Stimulated activated CD4-positive, alpha-beta T cell treated with anti-CD3 and anti-CD28 coated beads, Interleukin-2, amount 100 ng/mL, for 4 hours (primary cell): ENCODE measurements around the gene TRDN.

Experiments
- DNase-seq: peaks from one replicate; pipeline ENCODE4 v3.0.0-alpha.2; 2020; ENCODE audit warnings: low read depth

The TRDN gene, protein sequence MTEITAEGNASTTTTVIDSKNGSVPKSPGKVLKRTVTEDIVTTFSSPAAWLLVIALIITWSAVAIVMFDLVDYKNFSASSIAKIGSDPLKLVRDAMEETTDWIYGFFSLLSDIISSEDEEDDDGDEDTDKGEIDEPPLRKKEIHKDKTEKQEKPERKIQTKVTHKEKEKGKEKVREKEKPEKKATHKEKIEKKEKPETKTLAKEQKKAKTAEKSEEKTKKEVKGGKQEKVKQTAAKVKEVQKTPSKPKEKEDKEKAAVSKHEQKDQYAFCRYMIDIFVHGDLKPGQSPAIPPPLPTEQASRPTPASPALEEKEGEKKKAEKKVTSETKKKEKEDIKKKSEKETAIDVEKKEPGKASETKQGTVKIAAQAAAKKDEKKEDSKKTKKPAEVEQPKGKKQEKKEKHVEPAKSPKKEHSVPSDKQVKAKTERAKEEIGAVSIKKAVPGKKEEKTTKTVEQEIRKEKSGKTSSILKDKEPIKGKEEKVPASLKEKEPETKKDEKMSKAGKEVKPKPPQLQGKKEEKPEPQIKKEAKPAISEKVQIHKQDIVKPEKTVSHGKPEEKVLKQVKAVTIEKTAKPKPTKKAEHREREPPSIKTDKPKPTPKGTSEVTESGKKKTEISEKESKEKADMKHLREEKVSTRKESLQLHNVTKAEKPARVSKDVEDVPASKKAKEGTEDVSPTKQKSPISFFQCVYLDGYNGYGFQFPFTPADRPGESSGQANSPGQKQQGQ

DNA sequence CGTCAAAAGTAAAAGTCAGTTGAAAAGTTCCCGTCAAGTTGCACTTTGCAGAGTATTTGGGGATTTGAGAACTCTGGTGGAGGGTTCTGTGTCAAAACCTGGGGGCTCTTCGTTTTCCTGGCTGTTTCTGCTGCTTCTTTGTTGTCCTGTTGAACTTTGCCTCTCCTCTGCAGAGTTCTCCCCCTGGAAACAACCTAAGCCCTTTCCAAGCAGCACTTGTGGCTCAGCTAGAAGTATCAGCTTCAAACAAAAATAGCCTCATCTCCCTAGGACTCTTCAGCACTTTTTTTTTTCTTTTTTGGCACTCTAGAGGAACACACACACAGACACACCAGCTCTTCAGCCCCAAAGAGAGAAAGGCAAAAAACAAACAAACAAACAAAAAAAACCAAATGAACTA is at the start of gene TRDN:
Gene TRDN (minus strand): TSS at position 169 of the 400 bp plus-strand sequence. CDS start 175 bp downstream, outside the sequence.
- DNase-seq: no peak

DNA sequence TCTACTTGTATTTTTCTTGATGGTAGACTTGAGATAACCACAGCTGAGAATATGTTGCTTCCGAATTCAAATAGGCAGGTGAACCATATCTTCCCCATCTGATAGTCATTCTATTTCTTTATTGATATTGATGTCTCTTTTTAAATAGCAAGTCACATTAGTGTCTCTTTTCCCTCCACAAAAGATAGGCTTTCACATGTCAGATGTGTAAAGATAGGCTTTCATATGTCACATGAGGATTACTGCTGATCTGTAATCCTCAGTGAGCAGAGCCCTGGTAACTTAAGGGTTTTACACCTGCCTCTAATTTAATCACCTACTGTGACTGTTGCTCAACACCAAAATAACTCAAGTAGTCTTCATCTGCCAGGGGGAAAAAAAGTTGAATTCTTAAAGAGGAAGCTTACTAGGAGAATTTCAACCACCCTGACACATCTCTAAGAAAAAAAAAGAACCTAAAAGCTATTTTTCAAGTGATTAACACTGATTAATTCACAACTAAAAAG is 45.3 kb upstream of the TRDN start:
- no peak for DNase-seq

DNA sequence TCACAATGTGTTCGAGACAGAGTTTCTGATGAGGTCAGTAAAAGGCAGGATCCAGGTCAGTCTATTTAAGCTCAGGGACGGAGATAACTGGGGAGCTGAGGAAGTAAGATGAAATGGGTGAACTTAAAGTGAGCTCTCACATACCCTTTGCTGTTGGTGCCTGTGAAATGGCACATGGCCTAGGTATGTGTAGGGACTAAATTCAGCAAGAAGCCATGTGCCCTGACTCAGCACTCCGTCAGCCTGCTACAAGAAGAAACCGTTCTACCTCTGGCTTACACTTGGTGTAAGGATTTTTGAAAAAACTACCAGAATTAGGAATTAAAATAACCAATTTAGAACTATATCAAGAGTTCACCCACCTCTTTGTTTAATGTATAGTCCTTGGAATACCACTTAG is 41.1 kb upstream of the TRDN start:
- no peak for DNase-seq

DNA sequence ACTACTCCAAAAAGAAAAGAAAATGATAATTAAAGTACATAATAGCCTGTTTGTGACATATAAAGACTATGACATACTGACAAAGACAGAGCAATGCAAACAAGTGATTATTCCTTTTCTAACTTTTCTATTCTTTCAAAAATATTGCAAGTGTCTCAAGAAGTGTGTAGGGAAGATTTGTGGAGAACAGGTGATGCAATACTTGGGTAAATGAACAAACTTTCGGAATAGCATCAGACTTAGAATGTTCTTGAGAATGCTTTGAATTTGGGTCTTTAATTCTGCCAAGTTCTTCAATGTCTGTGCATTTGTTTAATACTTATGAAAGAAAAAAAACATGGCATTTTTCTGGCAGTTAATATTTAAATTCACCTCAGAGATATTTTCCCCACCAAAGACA is 40.0 kb upstream of the TRDN start:
- DNase-seq: no peak

DNA sequence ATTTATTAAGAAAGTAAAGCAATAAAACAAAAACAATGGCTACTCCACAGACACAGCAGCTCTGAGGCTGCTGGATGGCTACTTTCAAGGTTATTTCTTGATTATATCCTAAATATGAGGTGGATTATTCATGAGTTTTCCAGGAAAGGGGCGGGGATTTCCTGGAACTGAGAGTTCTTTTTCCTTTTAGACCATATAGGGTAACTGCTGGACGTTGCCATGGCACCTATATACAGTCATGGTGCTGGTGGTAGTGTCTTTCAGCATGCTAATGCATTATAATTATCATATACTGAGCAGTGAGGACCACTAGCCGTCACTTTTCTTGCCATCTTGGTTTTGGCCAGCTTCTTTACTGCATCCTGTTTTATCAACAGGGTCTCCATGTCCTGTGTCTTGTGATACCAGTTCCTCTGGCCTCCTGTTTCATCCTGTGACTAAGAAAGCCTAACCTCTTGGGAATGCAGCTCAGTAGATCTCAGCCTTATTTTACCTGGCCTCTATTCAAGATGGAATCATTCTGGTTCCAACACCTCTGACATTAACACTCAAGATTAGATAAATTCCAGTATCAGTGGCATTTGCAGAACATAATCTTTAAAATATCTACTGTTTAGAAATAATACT is 32.3 kb upstream of the TRDN start:
- no peak for DNase-seq

DNA sequence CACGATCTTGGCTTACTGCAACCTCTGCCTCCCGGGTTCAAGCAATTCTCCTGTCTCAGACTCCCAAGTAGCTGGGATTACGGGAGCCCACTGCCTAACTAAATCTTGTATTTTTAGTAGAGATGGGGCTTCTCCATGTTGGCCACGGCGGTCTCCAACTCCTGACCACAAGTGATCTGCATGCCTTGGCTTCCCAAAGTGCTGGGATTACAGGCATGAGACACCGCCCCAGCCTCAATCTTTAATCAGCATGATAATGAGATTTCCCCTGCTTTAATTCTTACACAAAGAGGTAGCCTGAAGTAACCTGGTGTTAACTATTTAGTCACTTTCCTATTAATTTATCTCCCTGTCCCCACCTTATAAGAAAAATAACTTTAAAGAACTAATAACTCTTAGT is 31.3 kb upstream of the TRDN start:
- DNase-seq: no peak

DNA sequence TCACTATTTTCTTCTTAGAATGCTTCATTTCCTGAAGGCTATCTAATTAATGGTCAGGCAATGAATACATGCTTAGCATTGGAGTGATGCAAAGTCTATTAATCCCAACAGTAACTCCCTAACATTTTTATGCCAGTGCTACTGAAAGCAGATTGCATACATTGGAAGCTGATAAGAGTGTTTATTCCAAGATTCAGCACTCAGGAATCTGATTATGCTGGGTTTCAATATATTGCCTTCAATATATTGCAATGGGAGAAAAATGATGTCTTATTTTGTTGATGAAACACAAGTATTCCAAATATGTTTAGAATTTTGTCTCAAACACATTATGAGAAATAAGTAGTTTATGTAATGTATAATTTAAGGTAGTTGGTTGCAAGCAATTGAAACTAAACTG is 26.7 kb upstream of the TRDN start:
- no peak for DNase-seq

DNA sequence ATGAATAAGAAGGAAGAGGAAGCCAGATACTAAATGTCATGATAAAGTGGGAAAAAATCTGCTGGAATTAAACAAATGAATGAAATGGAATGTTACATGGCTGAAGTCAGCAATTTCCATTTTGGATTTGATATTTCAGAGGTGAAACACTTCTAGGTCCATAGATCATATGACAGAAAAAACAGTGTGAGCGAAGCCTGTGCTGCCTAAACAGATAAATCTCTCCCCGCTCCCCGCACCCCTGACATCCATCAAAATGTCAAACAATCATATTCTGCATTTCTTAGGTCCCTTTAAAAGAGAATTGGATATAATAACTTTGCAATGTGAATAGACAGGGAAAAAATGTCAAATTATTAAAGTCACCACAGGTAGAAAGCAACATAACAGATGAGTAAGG is 26.0 kb upstream of the TRDN start:
- no peak for DNase-seq

DNA sequence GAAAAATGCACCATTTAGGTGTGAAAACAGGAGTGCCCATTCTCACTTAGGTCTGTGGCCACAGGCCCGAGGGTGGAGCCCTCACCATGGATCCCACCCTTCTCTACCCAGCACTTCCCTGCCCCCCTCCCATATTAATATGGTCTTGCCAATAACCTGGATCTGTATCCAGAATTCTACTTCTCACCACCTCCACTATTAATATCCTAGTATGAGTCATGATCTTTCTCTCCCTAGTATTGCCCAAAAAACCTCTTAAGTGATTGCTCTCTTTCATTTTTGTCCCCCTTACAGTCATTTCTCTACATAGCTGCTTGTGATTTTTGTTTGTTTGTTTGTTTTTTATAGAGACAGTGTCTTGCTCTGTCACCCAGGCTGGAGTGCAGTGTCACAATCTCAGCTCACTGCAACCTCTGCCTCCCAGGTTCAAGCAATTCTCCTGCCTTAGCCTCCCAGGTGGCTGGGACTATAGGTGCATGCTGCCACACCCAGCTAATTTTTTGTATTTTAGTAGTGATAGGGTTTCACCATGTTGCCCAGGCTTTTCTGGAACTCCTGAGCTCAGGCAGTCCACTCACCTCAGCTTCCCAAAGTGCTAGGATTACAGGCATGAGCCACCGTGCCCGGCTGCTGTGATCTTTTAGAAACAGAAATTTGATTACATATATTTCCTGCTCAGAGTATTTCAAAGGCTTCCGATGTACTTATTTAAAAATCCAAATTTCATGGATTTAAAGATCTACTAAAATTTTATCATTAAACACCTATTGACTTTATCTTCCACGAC is 24.5 kb upstream of the TRDN start:
- no peak for DNase-seq

DNA sequence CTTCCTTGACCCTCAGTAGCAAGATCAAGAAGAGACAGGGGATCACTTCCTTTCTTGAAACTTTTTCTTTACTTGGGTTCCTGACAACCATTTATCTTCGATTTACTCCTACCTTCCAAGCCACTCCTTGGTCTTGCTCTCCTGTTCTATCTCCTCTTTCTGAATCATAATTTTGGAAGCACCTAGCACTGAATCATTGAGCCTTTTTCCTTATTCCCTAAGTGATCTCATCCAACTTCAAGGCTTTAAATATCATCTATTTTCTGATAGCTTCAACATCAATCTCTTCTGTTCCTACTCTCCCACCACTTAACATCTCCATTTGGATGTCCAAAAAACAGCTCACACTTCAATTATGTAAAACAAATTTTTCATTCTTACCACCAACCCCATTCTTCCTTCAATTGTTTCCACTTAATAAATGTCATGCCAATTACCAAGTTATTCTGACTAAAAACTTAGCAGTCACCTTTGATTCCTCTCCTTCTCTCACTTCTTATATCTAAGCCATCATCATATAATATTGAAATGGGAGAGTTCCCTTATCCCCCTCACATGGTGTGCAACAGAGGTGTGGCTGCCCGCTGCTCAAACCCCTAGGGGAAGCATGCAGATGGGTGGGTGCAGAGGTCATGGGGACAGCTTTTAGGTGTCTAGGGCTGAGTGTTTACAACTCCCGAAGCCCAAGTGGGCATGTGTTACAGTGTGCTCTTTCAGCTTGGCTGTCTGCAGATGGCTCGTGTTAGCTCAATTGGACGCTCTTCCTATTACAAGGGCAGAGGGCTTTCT is 23.4 kb upstream of the TRDN start:
- no peak for DNase-seq

DNA sequence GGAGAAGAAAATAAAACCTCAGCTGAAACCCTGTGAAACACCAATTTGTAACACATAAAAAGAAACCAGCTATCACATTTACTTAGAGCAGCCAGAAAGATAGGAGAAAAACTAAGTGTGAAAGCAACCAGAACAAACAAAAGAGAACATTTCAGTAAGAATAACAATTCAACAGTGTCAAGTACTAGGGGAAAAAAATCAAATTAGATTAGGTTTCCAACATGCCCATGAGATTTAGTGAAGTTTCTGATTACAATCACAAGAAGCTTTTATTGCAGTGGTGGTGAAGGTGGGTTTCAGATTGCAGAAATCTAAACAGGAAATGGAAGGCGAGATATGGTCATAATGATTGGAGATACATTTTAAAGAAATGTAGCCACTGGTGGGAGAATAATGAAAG is 22.1 kb upstream of the TRDN start:
- DNase-seq: no peak

DNA sequence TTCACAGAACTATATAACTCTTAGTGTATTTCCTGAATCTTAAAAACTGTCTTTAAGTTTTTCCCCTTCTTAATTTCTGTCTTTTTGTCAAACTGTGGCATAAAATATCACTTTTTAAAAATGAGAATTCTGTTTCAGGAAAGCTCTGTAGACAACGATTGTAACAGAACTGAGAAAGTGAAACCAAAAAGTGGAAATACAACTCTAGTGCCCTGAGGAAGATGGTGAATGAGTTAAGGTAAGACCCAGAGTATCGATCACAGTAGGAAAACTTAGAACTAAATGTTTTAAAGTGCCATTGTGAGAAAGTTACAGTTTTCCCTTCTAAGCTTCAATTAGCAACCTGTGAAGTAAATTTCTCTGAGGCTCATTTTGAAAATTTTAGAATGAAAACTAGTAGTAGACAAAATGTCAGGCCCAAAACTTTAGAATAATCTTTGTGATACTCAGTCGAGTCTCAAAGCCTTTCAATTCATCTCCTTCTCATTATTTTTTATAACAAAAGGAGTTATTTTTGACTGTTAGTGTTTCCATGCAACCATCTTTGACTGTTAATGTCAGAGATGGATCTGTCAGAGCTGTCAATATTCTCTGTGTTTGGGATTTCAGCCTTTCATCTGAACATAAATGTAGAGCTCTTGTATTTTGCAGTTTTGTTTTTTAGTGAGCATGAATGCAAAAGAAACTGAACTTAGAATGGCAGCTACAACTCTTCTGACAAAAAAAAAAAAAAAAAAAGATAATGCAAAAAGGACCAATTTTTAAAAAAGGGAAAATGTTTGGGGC is 19.0 kb upstream of the TRDN start:
- DNase-seq: no peak

DNA sequence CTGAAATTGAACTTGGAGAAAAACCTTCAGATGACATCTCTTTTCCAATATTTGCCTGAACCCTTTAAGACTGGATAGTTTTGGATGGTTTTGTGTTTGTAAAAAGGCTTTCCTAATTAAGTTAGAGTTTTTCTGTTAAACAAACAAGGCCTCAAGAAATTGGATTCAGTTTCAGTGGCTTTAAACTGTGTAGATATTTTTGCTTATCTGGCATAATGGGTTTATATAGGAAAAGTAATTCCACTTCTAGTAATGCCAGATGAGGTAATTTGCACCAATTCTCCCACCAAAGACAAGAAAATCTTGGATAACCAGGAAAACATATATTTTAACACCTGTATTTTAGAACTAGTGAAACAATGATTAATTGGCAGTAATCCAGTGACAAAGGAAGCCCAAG is 12.0 kb upstream of the TRDN start:
- DNase-seq: no peak

DNA sequence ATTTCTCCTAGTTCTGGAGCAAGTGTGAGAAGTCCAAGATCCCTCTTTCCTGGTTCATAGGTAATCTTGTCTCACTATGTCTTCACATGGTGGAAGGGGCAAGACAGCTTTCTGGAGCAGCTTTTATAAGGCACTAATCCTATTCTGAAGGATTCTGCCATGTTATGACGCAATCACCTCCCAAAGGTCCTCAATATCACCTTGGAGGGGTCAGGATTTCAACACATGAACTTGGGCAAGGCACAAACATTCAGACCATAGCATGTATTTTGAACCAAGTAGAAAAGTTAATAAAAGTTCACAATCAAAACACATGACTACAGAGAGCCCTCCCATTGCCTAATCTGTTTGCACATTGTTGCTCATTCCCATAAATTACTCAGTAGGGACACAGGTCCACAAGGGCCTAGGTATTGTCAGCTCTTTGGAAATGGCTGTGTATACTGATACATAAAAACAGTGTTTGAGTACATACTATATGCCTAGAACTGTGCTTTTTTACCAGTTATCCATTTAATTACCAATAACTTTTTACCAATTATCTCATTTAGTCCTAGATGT is 11.3 kb upstream of the TRDN start:
- no peak for DNase-seq

DNA sequence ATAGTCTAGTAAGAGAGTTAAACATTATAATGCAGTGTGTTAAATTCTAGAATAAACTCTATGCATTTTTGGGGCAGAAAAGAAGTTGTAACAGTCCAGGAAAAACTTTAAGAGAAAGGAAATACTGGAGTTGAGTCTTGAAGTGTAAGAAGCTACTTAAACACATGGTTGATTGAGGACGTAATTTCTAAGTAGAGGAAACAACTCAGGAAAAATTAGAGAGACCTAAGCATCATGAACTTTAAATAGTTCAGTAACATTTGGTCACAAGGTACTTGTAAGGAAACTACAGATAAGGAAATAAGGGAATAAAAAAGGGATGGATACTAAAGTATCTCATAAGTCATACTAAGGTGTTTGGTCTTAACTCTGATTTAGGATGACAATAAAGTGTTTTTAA is 4.7 kb upstream of the TRDN start:
- DNase-seq: no peak

DNA sequence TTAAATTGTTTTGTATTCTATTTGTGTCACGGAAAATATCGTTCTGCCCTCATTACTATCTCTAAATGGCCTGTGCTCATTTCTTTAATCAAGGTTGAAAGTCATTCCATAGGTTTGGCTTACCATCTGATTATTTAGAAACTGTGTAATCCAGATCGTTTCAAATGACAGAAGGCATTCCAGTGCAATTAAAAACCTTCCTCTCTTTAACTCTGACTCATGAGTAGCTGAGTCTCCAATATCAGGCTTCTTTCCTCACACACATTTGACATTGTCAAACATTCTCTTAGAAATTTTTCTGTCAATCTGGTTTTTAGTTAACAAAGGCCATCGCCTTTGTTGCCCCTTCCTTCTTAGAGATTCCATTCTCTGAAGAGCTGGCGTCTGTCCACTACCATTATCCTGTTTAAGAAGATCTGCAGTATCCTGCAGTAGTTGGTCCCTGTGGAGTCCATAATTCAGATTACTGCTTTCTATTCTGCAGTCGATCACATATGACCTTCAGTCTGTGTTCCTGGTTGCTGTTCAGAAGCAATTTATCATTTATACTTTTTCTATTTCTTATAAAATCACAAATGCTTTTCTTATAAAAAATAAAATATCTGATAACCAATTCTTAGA is 3.9 kb upstream of the TRDN start:
- no peak for DNase-seq

DNA sequence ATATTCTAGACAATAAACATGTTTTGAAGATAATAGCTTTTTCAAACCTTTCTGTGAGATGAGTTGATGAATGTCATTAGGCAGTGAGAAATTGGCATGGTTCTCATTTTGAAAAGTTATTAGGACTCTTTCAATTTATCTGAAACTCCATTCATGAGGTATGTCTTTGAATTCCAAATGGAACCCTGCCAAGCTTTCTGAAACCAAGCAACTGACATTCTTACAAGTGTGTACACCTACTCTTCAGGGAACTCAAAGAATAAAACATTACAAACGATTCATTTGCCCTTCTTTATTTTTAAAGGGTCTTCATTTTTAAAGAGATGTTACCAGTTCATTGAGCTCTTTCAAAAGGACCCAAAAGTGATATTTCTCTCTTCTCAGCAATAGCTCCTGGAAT is 2.1 kb upstream of the TRDN start:
- no peak for DNase-seq

DNA sequence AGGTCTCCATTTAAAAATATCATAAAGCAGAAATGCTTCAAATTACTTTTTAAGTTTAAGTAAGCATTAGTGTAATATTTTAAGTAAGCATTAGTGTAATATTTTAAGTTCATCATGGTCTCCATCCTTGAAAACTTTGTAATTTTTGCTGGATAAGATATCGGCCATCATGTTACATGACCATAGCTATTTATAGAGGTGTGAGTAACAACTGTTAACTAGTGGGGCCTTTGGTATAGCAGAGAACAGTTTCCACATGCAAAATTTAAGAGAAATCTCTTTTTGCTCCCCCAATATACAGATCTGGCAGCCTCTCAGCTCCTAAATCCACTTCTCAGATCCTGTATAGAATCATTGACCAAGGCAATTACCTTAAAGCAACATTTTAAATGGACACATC is 468 bp downstream of the TRDN start:
- DNase-seq: no peak

DNA sequence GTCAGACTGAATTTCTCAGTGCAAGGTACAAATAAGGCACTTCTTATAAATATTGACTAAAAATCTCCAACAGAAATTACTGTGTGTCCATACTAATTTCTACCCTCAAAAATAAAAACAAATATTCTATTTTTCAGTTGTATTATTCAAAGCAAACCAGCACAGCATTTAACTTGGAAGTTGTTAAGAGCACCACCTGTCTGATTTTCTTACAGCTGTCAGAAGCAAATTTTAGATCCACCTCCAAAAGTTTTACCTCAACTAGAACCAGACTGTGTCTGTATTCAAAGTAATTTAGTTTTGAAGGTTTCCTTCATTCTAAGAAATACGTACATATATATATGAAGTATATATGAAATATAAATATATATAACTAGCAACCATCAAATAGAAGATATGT is 1.2 kb downstream of the TRDN start:
- DNase-seq: no peak

DNA sequence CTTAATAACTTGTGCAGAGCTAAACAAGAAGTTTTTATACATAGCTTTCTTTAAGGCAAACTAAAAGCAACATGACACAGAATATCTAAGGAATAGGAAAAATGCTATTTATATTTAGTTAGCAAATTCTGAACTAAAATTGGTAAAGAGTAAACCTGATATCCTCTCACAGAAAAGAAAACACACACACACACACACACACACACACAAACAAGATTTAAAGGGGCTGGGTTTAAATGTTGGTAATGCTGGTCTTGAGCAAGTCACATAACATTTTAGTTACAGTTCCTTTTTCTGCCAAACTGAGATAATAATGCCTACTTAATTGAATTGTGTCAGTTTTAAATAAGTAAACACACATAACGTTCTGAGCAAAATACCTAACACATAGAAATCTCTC is 1.6 kb downstream of the TRDN start:
- no peak for DNase-seq
